Stimulated activated CD4-positive, alpha-beta T cell treated with anti-CD3 and anti-CD28 coated beads, TNF-alpha, amount 100 ng/mL, for 48 hours (primary cell): ENCODE results near the gene GAS2L1.
"Not testable (repeated sequence)": the region's sequence is repeated elsewhere in the genome, so short reads cannot be mapped to it uniquely, and the experiment has no call there.

Source experiments
- DNase-seq, 3 donors: peaks; one replicate each; pipeline ENCODE4 v3.0.0-alpha.2; 2020; ENCODE audit warnings: low read depth in 3 of 3

GAS2L1 gene

GRCh38 chr22:29342177-29342576 is 35.7 kb downstream of the GAS2L1 start:
- DNase-seq = no peak

- DNase-seq = no peak
These were observed 36.3 kb downstream of the GAS2L1 start for GRCh38 chr22:29342577-29343312.

GRCh38 chr22:29343313-29343805 is 36.9 kb downstream of the GAS2L1 start:
- no peak for DNase-seq

GRCh38 chr22:29344137-29344536 is 37.7 kb downstream of the GAS2L1 start:
- no peak for DNase-seq

GRCh38 chr22:29344889-29345288 is 38.4 kb downstream of the GAS2L1 start:
- DNase-seq = not testable (repeated sequence)

- DNase-seq = no peak
These were observed 39.5 kb downstream of the GAS2L1 start for GRCh38 chr22:29345932-29346331.

GRCh38 chr22:29346659-29347058 is 40.2 kb downstream of the GAS2L1 start:
- DNase-seq = no peak

- DNase-seq = no peak
These were observed 41.6 kb downstream of the GAS2L1 start for GRCh38 chr22:29348041-29348440.

- DNase-seq = no peak
These were observed 42.5 kb downstream of the GAS2L1 start for GRCh38 chr22:29348956-29349355.

GRCh38 chr22:29351042-29351441 is 44.6 kb downstream of the GAS2L1 start:
- no peak for DNase-seq

GRCh38 chr22:29351891-29352290 is 45.4 kb downstream of the GAS2L1 start:
- no peak for DNase-seq

GRCh38 chr22:29352778-29353177 is 46.3 kb downstream of the GAS2L1 start:
- no peak for DNase-seq

GRCh38 chr22:29353286-29353685 is 46.8 kb downstream of the GAS2L1 start:
- no peak for DNase-seq

- DNase-seq = no peak
These were observed 47.4 kb downstream of the GAS2L1 start for GRCh38 chr22:29353860-29354259.

- DNase-seq = not testable (repeated sequence)
These were observed 50.9 kb downstream of the GAS2L1 start for GRCh38 chr22:29357193-29357890.

- no peak for DNase-seq
These were observed 53.0 kb downstream of the GAS2L1 start for GRCh38 chr22:29359469-29359868.
